ENCODE measurements around the gene ZNF445. TPM values are rescaled to one million over a fixed set of nuclear protein-coding genes. Genes with fewer than 3 reads are reported as not detected.

ZNF445 gene
- 15.0 and 17.8 TPM in 2 replicates for total RNA-seq
- polyA plus RNA-seq: 2.1 and 2.3 TPM in 2 replicates
- 2.3 and 2.4 TPM in 2 replicates for polyA plus RNA-seq (2011; cell fraction: cytosol; rRNA removed)
- 8.5 and 9.8 TPM in 2 replicates for polyA plus RNA-seq (2011; cell fraction: nucleus; rRNA removed)
- 3.5 and 4.3 TPM in 2 replicates for polyA plus RNA-seq (2012)
- polyA minus RNA-seq: 15.9 and 19.6 TPM in 2 replicates
- polyA minus RNA-seq (2011; cell fraction: cytosol; rRNA and poly(A)+ RNA removed): 4.3 TPM
- polyA minus RNA-seq (2011; cell fraction: nucleus; rRNA and poly(A)+ RNA removed): 8.8 and 11.3 TPM in 2 replicates
- Bru-seq, nascent RNA: percentile 72 among the genes with signal in this experiment
- BruChase-seq, experiment 1, labeled RNA remaining after a 6-hour chase: percentile 77 among the genes with signal in this experiment
- percentile 78 among the genes with signal in this experiment for BruChase-seq, experiment 2, labeled RNA remaining after a 2-hour chase
- long read RNA-seq, partial matches to known transcripts: 0 of 124 reads
- long read RNA-seq, other reads (novel, unspliced or antisense): 124 of 124 reads

- intact Hi-C loops (cut with micrococcal nuclease) (loop anchor here (1.0 kb wide), 4 partner anchors 33 to 154 kb away; partner anchors contain the start of gene TCAIM), dilution Hi-C loops (cut with MboI; ENCODE audit: extremely low pct_ligation_motif_present, low sequenced_read_pairs) (no loop called here)
- Histone ChIP-seq H3K9me1 (replicated peaks; ENCODE audit: control insufficient read depth, extremely low read depth, insufficient read depth, low read length) (no peaks in the 10 kb centered on the region), H3K4me1 (ENCODE audit: control insufficient read depth, extremely low read depth, insufficient read depth, low read length) (peaks cover 11% of the 10 kb centered on the region), H3K4me2 (ENCODE audit: insufficient read depth, low read length) (peak within 1 kb of the TSS; percentile 94), H3K27me3 (ENCODE audit: control insufficient read depth in 2 of 2, insufficient read depth in 2 of 2, low read length in 2 of 2) (no peaks in the 10 kb centered on the region), H3K27ac (ENCODE audit: insufficient read depth, low read depth, low read length) (peak within 1 kb of the TSS; percentile 35), H3K9me3 (replicated peaks; ENCODE audit: control insufficient read depth, insufficient read depth, low read length) (no peaks in the 10 kb centered on the region), H3K36me3 (ENCODE audit: control insufficient read depth in 2 of 2, extremely low read depth in 1 of 2, insufficient read depth in 2 of 2, low read length in 2 of 2) (no peaks in the 10 kb centered on the region), H3K79me2 (ENCODE audit: control insufficient read depth, insufficient read depth, low read length) (peaks cover 40% of the 10 kb centered on the region), H3K4me3 (replicated peaks in 1 of 3; ENCODE audit: insufficient read depth in 1 of 3, low read depth in 1 of 3, low read length in 3 of 3) (peak within 1 kb of the TSS; percentile 61 to 98 (median 98)), H4K20me1 (replicated peaks; ENCODE audit: control insufficient read depth, extremely low read depth, insufficient read depth, low read length) (no peaks in the 10 kb centered on the region), H3K9ac (replicated peaks; ENCODE audit: extremely low read depth, insufficient read depth, low read length) (peak within 1 kb of the TSS; percentile 73), H2AFZ (ENCODE audit: low read depth, low read length) (peak within 1 kb of the TSS; percentile 89)
- DNase-seq (ENCODE audit: low read depth, low spot score) (peak; percentile 78), FAIRE-seq (peak; percentile 71)
- POLR2A ChIA-PET: interaction anchor here (1.6 kb wide), 1 partner anchor 38 kb away, joined by 3 read pairs; no protein-coding TSS in a partner anchor
- peak; percentile 79 for TF ChIP-seq POLR2A (IDR thresholded peaks at IDR 0.05; ENCODE audit: low read depth, low read length)
- TF ChIP-seq JUN (IDR thresholded peaks at IDR 0.05; ENCODE audit: borderline replicate concordance, insufficient read depth, insufficient read length, low read depth): no peak
- TF ChIP-seq MYC (IDR thresholded peaks at IDR 0.05; ENCODE audit: low read depth, low read length): no peak
- no peak for TF ChIP-seq MAX (IDR thresholded peaks at IDR 0.05; ENCODE audit: insufficient read depth, insufficient read length)
- TF ChIP-seq EZH2 (IDR thresholded peaks at IDR 0.05; ENCODE audit: borderline replicate concordance, low read depth, low read length, severe bottlenecking): no peak
- TF ChIP-seq CTCF (IDR thresholded peaks at IDR 0.05; ENCODE audit: extremely low read depth in 1 of 2, insufficient read depth in 1 of 2, low read depth in 1 of 2, low read length in 2 of 2): no peak
- no peak for TF ChIP-seq FOS (IDR thresholded peaks at IDR 0.05; ENCODE audit: borderline replicate concordance, insufficient read depth, low read length)
- TF ChIP-seq GATA2 (IDR thresholded peaks at IDR 0.05; ENCODE audit: insufficient read depth, insufficient read length, low read depth, low read length): no peak
- TF ChIP-seq POLR2AphosphoS5 (IDR thresholded peaks at IDR 0.05; ENCODE audit: insufficient read depth, low read depth, low read length): peak; percentile 80
- CTCF ChIA-PET: interaction anchor here (1.2 kb wide), 1 partner anchor 37 kb away, joined by 3 read pairs; no protein-coding TSS in a partner anchor
- BruUV-seq (replicated peaks): no TSS peak
These were observed at the start of gene ZNF445 for GRCh38 chr3:44477312-44478030. TSS of gene ZNF445 (minus strand) at chr3:44477670. CDS start at chr3:44455549, 22,121 bp downstream.

All from endothelial cell of umbilical vein (primary cell).